GM23338 (cell line): ENCODE measurements around the gene CD300C.

Experiments used
- CREB1 ChIP-seq: fragments of 250-450 bp; sonication (Bioruptor Pico); IDR thresholded peaks from 2 replicates; pipeline ENCODE4 v1.5.0; 2020; ENCODE audit warnings: low read depth, mild to moderate bottlenecking, moderate library complexity
- EZH2 ChIP-seq: fragments of 200-600 bp; sonication (generic); IDR thresholded peaks from one replicate; pipeline ENCODE4 v1.8.0; 2017; ENCODE audit warnings: antibody characterized with exemption, mild to moderate bottlenecking, low read depth; ENCODE audit not compliant: unreplicated experiment
- EZH2phosphoT487 ChIP-seq: fragments of 200-600 bp; sonication (generic); IDR thresholded peaks from one replicate; pipeline ENCODE4 v1.8.1; 2018; ENCODE audit warnings: antibody characterized with exemption; ENCODE audit not compliant: unreplicated experiment
- NANOG ChIP-seq: IDR thresholded peaks from 2 replicates; pipeline ENCODE4 v1.6.1; 2016; ENCODE audit warnings: antibody characterized with exemption, borderline replicate concordance
- POLR2AphosphoS5 ChIP-seq: IDR thresholded peaks from 2 replicates; pipeline ENCODE4 v1.6.1; 2016; ENCODE audit warnings: antibody characterized with exemption, low read depth
- STAT1 ChIP-seq: IDR thresholded peaks from one replicate; pipeline ENCODE4 v1.6.1; 2016; ENCODE audit warnings: antibody characterized with exemption; ENCODE audit not compliant: unreplicated experiment
- TF ChIP-seq, protein P1 (sequence below), 2 experiments: fragments of 200-600 bp in 1 of 2; sonication (generic) in 1 of 2; conservative IDR thresholded peaks; 2 replicates each; pipeline versions ENCODE4 v1.5.1 to v1.6.1; 2016 to 2017; ENCODE audit warnings: antibody characterized with exemption in 2 of 2, low read depth in 2 of 2, mild to moderate bottlenecking in 2 of 2, moderate library complexity in 1 of 2
- TF ChIP-seq, protein P2 (sequence below): IDR thresholded peaks from one replicate; pipeline ENCODE4 v1.6.1; 2018; ENCODE audit warnings: antibody characterized with exemption; ENCODE audit not compliant: unreplicated experiment
- TF ChIP-seq, protein P3 (sequence below): fragments of 250-450 bp; sonication (Bioruptor Pico); IDR thresholded peaks from 2 replicates; pipeline ENCODE4 v1.5.0; 2020; ENCODE audit warnings: mild to moderate bottlenecking, moderate library complexity

DNA sequence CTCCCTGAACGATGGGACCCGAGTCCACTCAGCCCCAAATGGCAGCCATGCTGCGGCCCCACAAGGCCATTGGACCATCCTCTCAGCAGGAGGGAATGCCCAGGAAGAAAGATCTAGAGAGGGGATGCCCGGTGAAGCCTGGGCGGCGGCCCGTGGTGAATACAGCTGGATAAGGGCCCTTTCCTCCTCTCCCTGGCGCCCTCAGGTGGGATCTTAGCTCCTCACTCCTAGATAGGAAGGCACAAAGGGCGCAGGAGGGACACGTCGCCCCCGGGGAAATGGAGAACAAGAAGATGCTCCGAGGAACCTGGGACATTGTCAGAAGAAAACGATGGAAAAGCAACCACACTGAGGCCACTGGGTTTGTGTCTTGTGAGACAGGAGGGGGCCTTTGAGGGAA is 2.5 kb downstream of the CD300C start:
- TF ChIP-seq, protein P1, sequence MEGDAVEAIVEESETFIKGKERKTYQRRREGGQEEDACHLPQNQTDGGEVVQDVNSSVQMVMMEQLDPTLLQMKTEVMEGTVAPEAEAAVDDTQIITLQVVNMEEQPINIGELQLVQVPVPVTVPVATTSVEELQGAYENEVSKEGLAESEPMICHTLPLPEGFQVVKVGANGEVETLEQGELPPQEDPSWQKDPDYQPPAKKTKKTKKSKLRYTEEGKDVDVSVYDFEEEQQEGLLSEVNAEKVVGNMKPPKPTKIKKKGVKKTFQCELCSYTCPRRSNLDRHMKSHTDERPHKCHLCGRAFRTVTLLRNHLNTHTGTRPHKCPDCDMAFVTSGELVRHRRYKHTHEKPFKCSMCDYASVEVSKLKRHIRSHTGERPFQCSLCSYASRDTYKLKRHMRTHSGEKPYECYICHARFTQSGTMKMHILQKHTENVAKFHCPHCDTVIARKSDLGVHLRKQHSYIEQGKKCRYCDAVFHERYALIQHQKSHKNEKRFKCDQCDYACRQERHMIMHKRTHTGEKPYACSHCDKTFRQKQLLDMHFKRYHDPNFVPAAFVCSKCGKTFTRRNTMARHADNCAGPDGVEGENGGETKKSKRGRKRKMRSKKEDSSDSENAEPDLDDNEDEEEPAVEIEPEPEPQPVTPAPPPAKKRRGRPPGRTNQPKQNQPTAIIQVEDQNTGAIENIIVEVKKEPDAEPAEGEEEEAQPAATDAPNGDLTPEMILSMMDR (conservative IDR thresholded peaks at IDR 0.05; ENCODE audit: low read depth in 2 of 2), result peak; percentile 25 to 57
- TF ChIP-seq, protein P2, sequence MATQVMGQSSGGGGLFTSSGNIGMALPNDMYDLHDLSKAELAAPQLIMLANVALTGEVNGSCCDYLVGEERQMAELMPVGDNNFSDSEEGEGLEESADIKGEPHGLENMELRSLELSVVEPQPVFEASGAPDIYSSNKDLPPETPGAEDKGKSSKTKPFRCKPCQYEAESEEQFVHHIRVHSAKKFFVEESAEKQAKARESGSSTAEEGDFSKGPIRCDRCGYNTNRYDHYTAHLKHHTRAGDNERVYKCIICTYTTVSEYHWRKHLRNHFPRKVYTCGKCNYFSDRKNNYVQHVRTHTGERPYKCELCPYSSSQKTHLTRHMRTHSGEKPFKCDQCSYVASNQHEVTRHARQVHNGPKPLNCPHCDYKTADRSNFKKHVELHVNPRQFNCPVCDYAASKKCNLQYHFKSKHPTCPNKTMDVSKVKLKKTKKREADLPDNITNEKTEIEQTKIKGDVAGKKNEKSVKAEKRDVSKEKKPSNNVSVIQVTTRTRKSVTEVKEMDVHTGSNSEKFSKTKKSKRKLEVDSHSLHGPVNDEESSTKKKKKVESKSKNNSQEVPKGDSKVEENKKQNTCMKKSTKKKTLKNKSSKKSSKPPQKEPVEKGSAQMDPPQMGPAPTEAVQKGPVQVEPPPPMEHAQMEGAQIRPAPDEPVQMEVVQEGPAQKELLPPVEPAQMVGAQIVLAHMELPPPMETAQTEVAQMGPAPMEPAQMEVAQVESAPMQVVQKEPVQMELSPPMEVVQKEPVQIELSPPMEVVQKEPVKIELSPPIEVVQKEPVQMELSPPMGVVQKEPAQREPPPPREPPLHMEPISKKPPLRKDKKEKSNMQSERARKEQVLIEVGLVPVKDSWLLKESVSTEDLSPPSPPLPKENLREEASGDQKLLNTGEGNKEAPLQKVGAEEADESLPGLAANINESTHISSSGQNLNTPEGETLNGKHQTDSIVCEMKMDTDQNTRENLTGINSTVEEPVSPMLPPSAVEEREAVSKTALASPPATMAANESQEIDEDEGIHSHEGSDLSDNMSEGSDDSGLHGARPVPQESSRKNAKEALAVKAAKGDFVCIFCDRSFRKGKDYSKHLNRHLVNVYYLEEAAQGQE, result no peak
- no peak for TF ChIP-seq EZH2
- no peak for TF ChIP-seq STAT1
- TF ChIP-seq, protein P3, sequence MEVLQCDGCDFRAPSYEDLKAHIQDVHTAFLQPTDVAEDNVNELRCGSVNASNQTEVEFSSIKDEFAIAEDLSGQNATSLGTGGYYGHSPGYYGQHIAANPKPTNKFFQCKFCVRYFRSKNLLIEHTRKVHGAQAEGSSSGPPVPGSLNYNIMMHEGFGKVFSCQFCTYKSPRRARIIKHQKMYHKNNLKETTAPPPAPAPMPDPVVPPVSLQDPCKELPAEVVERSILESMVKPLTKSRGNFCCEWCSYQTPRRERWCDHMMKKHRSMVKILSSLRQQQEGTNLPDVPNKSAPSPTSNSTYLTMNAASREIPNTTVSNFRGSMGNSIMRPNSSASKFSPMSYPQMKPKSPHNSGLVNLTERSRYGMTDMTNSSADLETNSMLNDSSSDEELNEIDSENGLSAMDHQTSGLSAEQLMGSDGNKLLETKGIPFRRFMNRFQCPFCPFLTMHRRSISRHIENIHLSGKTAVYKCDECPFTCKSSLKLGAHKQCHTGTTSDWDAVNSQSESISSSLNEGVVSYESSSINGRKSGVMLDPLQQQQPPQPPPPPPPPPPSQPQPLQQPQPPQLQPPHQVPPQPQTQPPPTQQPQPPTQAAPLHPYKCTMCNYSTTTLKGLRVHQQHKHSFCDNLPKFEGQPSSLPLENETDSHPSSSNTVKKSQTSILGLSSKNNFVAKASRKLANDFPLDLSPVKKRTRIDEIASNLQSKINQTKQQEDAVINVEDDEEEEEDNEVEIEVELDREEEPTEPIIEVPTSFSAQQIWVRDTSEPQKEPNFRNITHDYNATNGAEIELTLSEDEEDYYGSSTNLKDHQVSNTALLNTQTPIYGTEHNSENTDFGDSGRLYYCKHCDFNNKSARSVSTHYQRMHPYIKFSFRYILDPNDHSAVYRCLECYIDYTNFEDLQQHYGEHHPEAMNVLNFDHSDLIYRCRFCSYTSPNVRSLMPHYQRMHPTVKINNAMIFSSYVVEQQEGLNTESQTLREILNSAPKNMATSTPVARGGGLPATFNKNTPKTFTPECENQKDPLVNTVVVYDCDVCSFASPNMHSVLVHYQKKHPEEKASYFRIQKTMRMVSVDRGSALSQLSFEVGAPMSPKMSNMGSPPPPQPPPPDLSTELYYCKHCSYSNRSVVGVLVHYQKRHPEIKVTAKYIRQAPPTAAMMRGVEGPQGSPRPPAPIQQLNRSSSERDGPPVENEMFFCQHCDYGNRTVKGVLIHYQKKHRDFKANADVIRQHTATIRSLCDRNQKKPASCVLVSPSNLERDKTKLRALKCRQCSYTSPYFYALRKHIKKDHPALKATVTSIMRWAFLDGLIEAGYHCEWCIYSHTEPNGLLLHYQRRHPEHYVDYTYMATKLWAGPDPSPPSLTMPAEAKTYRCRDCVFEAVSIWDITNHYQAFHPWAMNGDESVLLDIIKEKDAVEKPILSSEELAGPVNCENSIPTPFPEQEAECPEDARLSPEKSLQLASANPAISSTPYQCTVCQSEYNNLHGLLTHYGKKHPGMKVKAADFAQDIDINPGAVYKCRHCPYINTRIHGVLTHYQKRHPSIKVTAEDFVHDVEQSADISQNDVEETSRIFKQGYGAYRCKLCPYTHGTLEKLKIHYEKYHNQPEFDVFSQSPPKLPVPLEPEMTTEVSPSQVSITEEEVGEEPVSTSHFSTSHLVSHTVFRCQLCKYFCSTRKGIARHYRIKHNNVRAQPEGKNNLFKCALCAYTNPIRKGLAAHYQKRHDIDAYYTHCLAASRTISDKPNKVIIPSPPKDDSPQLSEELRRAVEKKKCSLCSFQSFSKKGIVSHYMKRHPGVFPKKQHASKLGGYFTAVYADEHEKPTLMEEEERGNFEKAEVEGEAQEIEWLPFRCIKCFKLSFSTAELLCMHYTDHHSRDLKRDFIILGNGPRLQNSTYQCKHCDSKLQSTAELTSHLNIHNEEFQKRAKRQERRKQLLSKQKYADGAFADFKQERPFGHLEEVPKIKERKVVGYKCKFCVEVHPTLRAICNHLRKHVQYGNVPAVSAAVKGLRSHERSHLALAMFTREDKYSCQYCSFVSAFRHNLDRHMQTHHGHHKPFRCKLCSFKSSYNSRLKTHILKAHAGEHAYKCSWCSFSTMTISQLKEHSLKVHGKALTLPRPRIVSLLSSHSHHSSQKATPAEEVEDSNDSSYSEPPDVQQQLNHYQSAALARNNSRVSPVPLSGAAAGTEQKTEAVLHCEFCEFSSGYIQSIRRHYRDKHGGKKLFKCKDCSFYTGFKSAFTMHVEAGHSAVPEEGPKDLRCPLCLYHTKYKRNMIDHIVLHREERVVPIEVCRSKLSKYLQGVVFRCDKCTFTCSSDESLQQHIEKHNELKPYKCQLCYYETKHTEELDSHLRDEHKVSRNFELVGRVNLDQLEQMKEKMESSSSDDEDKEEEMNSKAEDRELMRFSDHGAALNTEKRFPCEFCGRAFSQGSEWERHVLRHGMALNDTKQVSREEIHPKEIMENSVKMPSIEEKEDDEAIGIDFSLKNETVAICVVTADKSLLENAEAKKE, result no peak
- TF ChIP-seq EZH2phosphoT487, result no peak
- TF ChIP-seq CREB1 (CRISPR knock-in tag), result no peak
- no peak for TF ChIP-seq POLR2AphosphoS5
- TF ChIP-seq NANOG, result no peak
